K562 (cell line): ENCODE data around the gene MGST3. TPM values are rescaled to one million over a fixed set of nuclear protein-coding genes. Genes with fewer than 3 reads are reported as not detected.

Source experiments
- AFF1 ChIP-seq, 2 experiments: fragments of 450-650 bp; IDR thresholded peaks; 2 replicates each; pipeline ENCODE4 v1.6.1; 2018; ENCODE audit warnings: mild to moderate bottlenecking in 2 of 2, low read depth in 1 of 2; ENCODE audit not compliant: partially characterized antibody in 2 of 2
- ATF1 ChIP-seq, 2 experiments: fragments of 450-650 bp in 1 of 2; IDR thresholded peaks; 2 replicates each; pipeline ENCODE4 v1.6.1; 2016; ENCODE audit warnings: missing compliant biosample characterization in 1 of 2, missing genetic modification characterization in 1 of 2
- ATF6 ChIP-seq: sonication (generic); formaldehyde crosslinking; IDR thresholded peaks from 2 replicates; pipeline ENCODE4 v1.4.0; 2020; ENCODE audit warnings: mild to moderate bottlenecking, missing genetic modification reagents
- BMI1 ChIP-seq: fragments of 150-350 bp; IDR thresholded peaks from 2 replicates; pipeline ENCODE4 v1.6.1; 2014; ENCODE audit warnings: low read length
- CREB5 ChIP-seq: fragments of 250-450 bp; sonication (Bioruptor Pico); IDR thresholded peaks from 2 replicates; pipeline ENCODE4 v1.5.0; 2020; ENCODE audit warnings: mild to moderate bottlenecking
- FOXP1 ChIP-seq: sonication (generic); formaldehyde crosslinking; IDR thresholded peaks from 2 replicates; pipeline ENCODE4 v1.8.0; 2022; ENCODE audit warnings: mild to moderate bottlenecking, missing genetic modification reagents
- KAT8 ChIP-seq: fragments of 450-650 bp; IDR thresholded peaks from 2 replicates; pipeline ENCODE4 v1.6.1; 2016; ENCODE audit warnings: low read depth, mild to moderate bottlenecking
- NFATC3 ChIP-seq: fragments of 450-650 bp; IDR thresholded peaks from 2 replicates; pipeline ENCODE4 v1.6.1; 2017; ENCODE audit warnings: mild to moderate bottlenecking
- NFXL1 ChIP-seq: fragments of 450-650 bp; formaldehyde crosslinking; IDR thresholded peaks from 2 replicates; pipeline ENCODE4 v1.4.0; 2021; ENCODE audit warnings: mild to moderate bottlenecking
- POLR2B ChIP-seq: fragments of 450-650 bp; IDR thresholded peaks from 2 replicates; pipeline ENCODE4 v1.6.1; 2018; ENCODE audit warnings: low read depth; ENCODE audit not compliant: partially characterized antibody
- POLR2H ChIP-seq: IDR thresholded peaks from 2 replicates; pipeline ENCODE4 v1.6.1; 2016; ENCODE audit warnings: missing genetic modification characterization, low read depth, mild to moderate bottlenecking, control low read depth, missing compliant biosample characterization, moderate library complexity
- ZNF143 ChIP-seq: sonication (generic); formaldehyde crosslinking; IDR thresholded peaks from 2 replicates; pipeline ENCODE4 v1.9.0; 2022; ENCODE audit warnings: mild to moderate bottlenecking, missing genetic modification reagents
- ZNF23 ChIP-seq: fragments of 250-450 bp; sonication (Bioruptor Pico); IDR thresholded peaks from 2 replicates; pipeline ENCODE4 v1.4.0; 2020; ENCODE audit warnings: mild to moderate bottlenecking
- ZNF311 ChIP-seq: fragments of 250-450 bp; sonication (Bioruptor Pico); IDR thresholded peaks from 2 replicates; pipeline ENCODE4 v1.4.0; 2020; ENCODE audit warnings: mild to moderate bottlenecking, moderate library complexity
- ZNF408 ChIP-seq: fragments of 250-450 bp; sonication (Bioruptor Pico); IDR thresholded peaks from 2 replicates; pipeline ENCODE4 v1.4.0; 2020; ENCODE audit warnings: low read depth, mild to moderate bottlenecking, moderate library complexity
- ZNF518B ChIP-seq: fragments of 250-450 bp; sonication (Bioruptor Pico); IDR thresholded peaks from 2 replicates; pipeline ENCODE4 v1.5.0; 2021; ENCODE audit warnings: mild to moderate bottlenecking, moderate library complexity
- ZNF696 ChIP-seq: fragments of 250-450 bp; sonication (Bioruptor Pico); conservative IDR thresholded peaks from 2 replicates; pipeline ENCODE4 v1.4.0; 2020; ENCODE audit warnings: mild to moderate bottlenecking, moderate library complexity
- ZNF785 ChIP-seq: fragments of 250-450 bp; sonication (Bioruptor Pico); IDR thresholded peaks from 2 replicates; pipeline ENCODE4 v1.4.0; 2020; ENCODE audit warnings: mild to moderate bottlenecking
- polyA plus RNA-seq, 8 experiments: library from polyadenylated mRNA; depleted of rRNA in 4 of 8; stranded (reverse) in 5 of 8; unstranded in 3 of 8; fragments of >200 nt; fragmentation: Nextera tagmentation in 2 of 8; fragmentation: Illumina TruSeq in 1 of 8; extraction: Ambion mirVana in 2 of 8; extraction: Trizol in 1 of 8; gene quantifications; 2 replicates each; pipeline versions ENCODE4 v1.2.1 to v1.2.3, GENCODE V29; 2011 to 2014; ENCODE audit warnings: inconsistent platforms in 1 of 8, missing spikeins in 1 of 8
- total RNA-seq, 7 experiments: library from RNA; depleted of rRNA in 6 of 7; stranded (reverse); fragments of >200 nt in 6 of 7; fragmentation: Illumina TruSeq in 2 of 7; extraction: Trizol in 2 of 7; gene quantifications; 2 replicates each; pipeline versions ENCODE4 v1.2.1 to v1.2.3, GENCODE V29; 2011 to 2021; ENCODE audit warnings: low replicate concordance in 1 of 7

MGST3 gene
- total and polyA plus RNA-seq, 9 of the 15 experiments (the other 6 are each of a cell fraction or from before 2014, with no cell fraction given) = 70.7 to 287 (median 105) TPM

- TF ChIP-seq BMI1 = no peak
- no peak for TF ChIP-seq ZNF785 (CRISPR knock-in tag)
- peak; percentile 90 for TF ChIP-seq POLR2B
- no peak for TF ChIP-seq ZNF408 (CRISPR knock-in tag)
- no peak for TF ChIP-seq ZNF311 (CRISPR knock-in tag)
- no peak for TF ChIP-seq ZNF143 (CRISPR knock-in tag)
- no peak for TF ChIP-seq KAT8
- peak; percentile 89 for TF ChIP-seq POLR2H (tag)
- no peak for TF ChIP-seq NFXL1
- no peak for TF ChIP-seq AFF1 (IDR thresholded peaks at IDR 0.05; ENCODE audit: low read depth in 1 of 2, partially characterized antibody in 2 of 2)
- TF ChIP-seq ZNF696 (CRISPR knock-in tag) = no peak
- TF ChIP-seq ZNF518B (CRISPR knock-in tag) = no peak
- no peak for TF ChIP-seq NFATC3
- TF ChIP-seq CREB5 (CRISPR knock-in tag) = no peak
- peak; percentile 33; the same call in 1 of the 2 replicates for TF ChIP-seq ATF1 (CRISPR knock-in tag; IDR thresholded peaks at IDR 0.05)
- TF ChIP-seq ATF1 (tag; IDR thresholded peaks at IDR 0.05) = peak; percentile 89
- 0 out of 2 replicates have a peak, but pooled peaks have one; percentile 76 for TF ChIP-seq ATF6 (CRISPR knock-in tag)
- peak; percentile 92 for TF ChIP-seq FOXP1 (CRISPR knock-in tag)
- TF ChIP-seq ZNF23 = no peak
These were observed at the start of gene MGST3 (continued) for GRCh38 chr1:165630629-165631341.
